A549 treated with AZD9567 at 1 μM for 4 hours (cell line): ENCODE results near the gene ZNF750. TPM values are rescaled to one million over a fixed set of nuclear protein-coding genes. Genes with fewer than 3 reads are reported as not detected.

Source experiments
- total RNA-seq: library from RNA; stranded (reverse); fragments of 200-300 nt; extraction: Qiagen RNA extraction; gene quantifications from 5 replicates; pipeline ENCODE4 v1.2.3, GENCODE V29; 2022; ENCODE audit not compliant: insufficient read depth

ZNF750 gene
- not detected in 5 replicates for total RNA-seq

DNA sequence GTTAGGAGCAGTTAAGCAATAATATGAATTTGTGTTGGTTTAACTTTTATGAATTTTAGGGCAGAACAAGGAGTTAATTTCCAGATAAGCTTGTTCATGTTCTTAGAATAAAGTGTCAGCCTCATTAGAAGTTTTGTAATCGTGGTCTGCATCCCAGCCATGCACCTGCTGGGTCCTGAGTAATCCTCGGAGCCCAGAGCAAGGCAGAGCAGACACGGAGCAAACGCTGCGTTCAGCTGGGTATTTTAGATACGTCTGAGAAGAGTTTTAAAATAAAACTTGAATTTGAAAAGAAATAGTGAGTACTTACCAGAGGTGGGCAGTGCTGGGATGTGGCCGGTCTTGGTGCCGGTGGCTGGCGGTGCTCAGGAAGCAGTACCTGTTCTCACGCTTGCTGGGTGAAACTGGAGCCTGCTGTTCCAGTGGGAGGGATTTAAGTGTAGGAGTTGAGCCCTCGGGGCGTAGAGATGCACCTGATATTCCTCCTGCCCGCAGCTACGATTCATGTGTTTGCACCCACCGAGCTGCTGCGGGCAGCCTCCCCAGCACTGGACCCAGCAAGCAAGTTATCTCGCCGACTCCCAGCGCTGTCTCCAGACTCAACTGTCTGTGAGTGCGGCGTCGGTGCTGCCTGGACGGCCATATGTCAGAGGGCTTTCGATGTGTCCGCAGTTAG is at the start of gene ZNF750:
TSS of gene ZNF750 (minus strand) at position 406 of the 676 bp plus-strand sequence. CDS start 7,568 bp downstream, outside the sequence.

Other genes with a start within 250 kb of the ZNF750 start
- 84.8 to 99.2 TPM (median 94.5 TPM) in 5 replicates for gene WDR45B, start 191.6 kb downstream of the ZNF750 start, total RNA-seq
- gene RAB40B, start 141.3 kb downstream of the ZNF750 start, total RNA-seq: 16.9 to 23.0 TPM (median 20.1 TPM) in 5 replicates
- 70.9 to 80.1 TPM (median 72.1 TPM) in 5 replicates for gene FN3KRP, start 123.3 kb downstream of the ZNF750 start, total RNA-seq
- gene FN3K, start 104.4 kb downstream of the ZNF750 start, total RNA-seq: 7.8 to 9.0 TPM (median 8.4 TPM) in 5 replicates
- gene TBCD, start 88.0 kb downstream of the ZNF750 start, total RNA-seq: 63.6 to 89.8 TPM (median 79.1 TPM) in 5 replicates
- 32.7 to 37.4 TPM (median 33.1 TPM) in 5 replicates for gene METRNL, start 239.6 kb upstream of the ZNF750 start, total RNA-seq